Liver (tissue), 9 donors: ENCODE data around the gene SPATS1. TPM values are rescaled to one million over a fixed set of nuclear protein-coding genes. Genes with fewer than 3 reads are reported as not detected.
A peak's percentile ranks its signal among the peaks of the same experiment; 100 is the strongest.
"Not testable (repeated sequence)": the region's sequence is repeated elsewhere in the genome, so short reads cannot be mapped to it uniquely, and the experiment has no call there.

Source experiments
- DNase-seq: peaks from one replicate; pipeline ENCODE4 v3.0.0-alpha.2; 2017; ENCODE audit warnings: low spot score
- H3K27ac ChIP-seq, 2 donors: one replicate each; pipeline ENCODE4 v1.7.0; 2013; ENCODE audit warnings: inconsistent platforms in 2 of 2, low read length in 2 of 2, control low read depth in 1 of 2, low read depth in 1 of 2, mild to moderate bottlenecking in 1 of 2
- H3K27me3 ChIP-seq, 4 donors: one replicate each; pipeline versions ENCODE4 v1.6.1 to v1.7.0; 2013; ENCODE audit warnings: low read length in 3 of 4, inconsistent platforms in 1 of 4, mild to moderate bottlenecking in 1 of 4, moderate library complexity in 1 of 4; ENCODE audit not compliant: control insufficient read depth in 4 of 4, insufficient read depth in 4 of 4
- H3K36me3 ChIP-seq, 4 donors: one replicate each; pipeline versions ENCODE4 v1.6.1 to v1.7.0; 2013; ENCODE audit warnings: low read length in 3 of 4, mild to moderate bottlenecking in 3 of 4, low read depth in 1 of 4, moderate library complexity in 1 of 4; ENCODE audit not compliant: control insufficient read depth in 4 of 4, insufficient read depth in 3 of 4
- H3K4me1 ChIP-seq, 4 donors: one replicate each; pipeline versions ENCODE4 v1.6.1 to v1.7.0; 2013; ENCODE audit warnings: low read length in 3 of 4, mild to moderate bottlenecking in 3 of 4, moderate library complexity in 1 of 4; ENCODE audit not compliant: control insufficient read depth in 4 of 4, insufficient read depth in 4 of 4
- H3K4me3 ChIP-seq, 3 donors: one replicate each; pipeline versions ENCODE4 v1.6.1 to v1.7.0; 2013; ENCODE audit warnings: low read length in 3 of 3, control low read depth in 1 of 3, low read depth in 1 of 3, mild to moderate bottlenecking in 1 of 3
- H3K9ac ChIP-seq, 2 donors: one replicate each; pipeline ENCODE4 v1.7.0; 2013; ENCODE audit warnings: low read length in 2 of 2, mild to moderate bottlenecking in 2 of 2, moderate library complexity in 2 of 2, control low read depth in 1 of 2, low read depth in 1 of 2
- H3K9me3 ChIP-seq, 4 donors: one replicate each; pipeline versions ENCODE4 v1.6.1 to v1.7.0; 2013; ENCODE audit warnings: low read length in 3 of 4; ENCODE audit not compliant: control insufficient read depth in 4 of 4
- ATF3 ChIP-seq: IDR thresholded peaks from 2 replicates; pipeline ENCODE4 v1.6.1; 2016; ENCODE audit warnings: antibody characterized with exemption
- CTCF ChIP-seq: fragments of 150-350 bp; IDR thresholded peaks from 2 replicates; pipeline ENCODE4 v1.5.1; 2017; ENCODE audit warnings: improper control_type of control experiment, low read depth, low read length; ENCODE audit not compliant: missing input control
- EGR1 ChIP-seq, 2 donors: IDR thresholded peaks; 2 replicates each; pipeline ENCODE4 v1.6.1; 2016 to 2018; ENCODE audit warnings: antibody characterized with exemption in 2 of 2, low read depth in 2 of 2
- FOXA1 ChIP-seq: IDR thresholded peaks from 2 replicates; pipeline ENCODE4 v1.6.1; 2016; ENCODE audit warnings: antibody characterized with exemption
- GABPA ChIP-seq, 2 donors: IDR thresholded peaks in 1 of 2; conservative IDR thresholded peaks in 1 of 2; 2 replicates each; pipeline ENCODE4 v1.6.1; 2016; ENCODE audit warnings: antibody characterized with exemption in 2 of 2, mild to moderate bottlenecking in 1 of 2, moderate library complexity in 1 of 2
- HNF4A ChIP-seq, 2 donors: conservative IDR thresholded peaks; 2 replicates each; pipeline ENCODE4 v1.6.1; 2016; ENCODE audit warnings: antibody characterized with exemption in 2 of 2, mild to moderate bottlenecking in 2 of 2
- HNF4G ChIP-seq: IDR thresholded peaks from 2 replicates; pipeline ENCODE4 v1.6.1; 2016; ENCODE audit warnings: antibody characterized with exemption
- MAX ChIP-seq: IDR thresholded peaks from 2 replicates; pipeline ENCODE4 v1.6.1; 2016; ENCODE audit warnings: antibody characterized with exemption
- NR2F2 ChIP-seq: IDR thresholded peaks from 2 replicates; pipeline ENCODE4 v1.6.1; 2016; ENCODE audit warnings: antibody characterized with exemption
- RAD21 ChIP-seq, 2 donors: IDR thresholded peaks; 2 replicates each; pipeline ENCODE4 v1.6.1; 2016; ENCODE audit warnings: antibody characterized with exemption in 2 of 2, mild to moderate bottlenecking in 2 of 2
- REST ChIP-seq: IDR thresholded peaks from 2 replicates; pipeline ENCODE4 v1.6.1; 2016; ENCODE audit warnings: antibody characterized with exemption, mild to moderate bottlenecking
- SP1 ChIP-seq: IDR thresholded peaks from 2 replicates; pipeline ENCODE4 v1.6.1; 2018; ENCODE audit warnings: antibody characterized with exemption, mild to moderate bottlenecking
- TAF1 ChIP-seq: conservative IDR thresholded peaks from 2 replicates; pipeline ENCODE4 v1.6.1; 2016; ENCODE audit warnings: antibody characterized with exemption, mild to moderate bottlenecking
- YY1 ChIP-seq: IDR thresholded peaks from 2 replicates; pipeline ENCODE4 v1.6.1; 2016; ENCODE audit warnings: antibody characterized with exemption, mild to moderate bottlenecking
- ZBTB33 ChIP-seq: IDR thresholded peaks from 2 replicates; pipeline ENCODE4 v1.6.1; 2016; ENCODE audit warnings: antibody characterized with exemption
- WGBS: extraction: QIAGEN DNeasy Blood & Tissue Kit; methylation state at CpG from one replicate; pipeline ENCODE4 v1.1.7; 2013; 5-methylcytosine and 5-hydroxymethylcytosine counted together
- polyA plus RNA-seq, 2 donors: library from polyadenylated mRNA; stranded (reverse) in 1 of 2; unstranded in 1 of 2; fragments of 200-250 nt in 1 of 2; fragments of >200 nt in 1 of 2; fragmentation: Nextera tagmentation in 1 of 2; extraction: Ambion mirVana in 1 of 2; gene quantifications; one replicate each; pipeline versions ENCODE4 v1.2.1 to v1.2.3, GENCODE V29; 2013 to 2015
- total RNA-seq, 2 donors: library from RNA; depleted of rRNA; stranded (reverse); fragments of >200 nt; gene quantifications; one replicate each; pipeline ENCODE4 v1.2.3, GENCODE V29; 2014
- donor health status: healthy.
- donor health status: healthy.
- donor health status: healthy.
- donor health status: healthy.
- donor health status: healthy.

SPATS1 gene
- total and polyA plus RNA-seq, 4 donors, result not detected

GRCh38 chr6:44312901-44313788 lies 29.3 kb upstream of the SPATS1 start, which contains the start of gene AARS2 (continued):
- TF ChIP-seq SP1, result no peak
- TF ChIP-seq EGR1 (IDR thresholded peaks at IDR 0.05; ENCODE audit: low read depth in 2 of 2), result no peak
- no peak for TF ChIP-seq HNF4G
- peak; percentile 86 for TF ChIP-seq TAF1
- TF ChIP-seq YY1, result peak; percentile 94
- TF ChIP-seq GABPA (IDR thresholded peaks at IDR 0.05 in 1 of 2, conservative IDR thresholded peaks at IDR 0.05 in 1 of 2), result peak in 1 of 2 donors; percentile 80

GRCh38 chr6:44314657-44315056 lies 27.8 kb upstream of the SPATS1 start:
- H3K27ac ChIP-seq, H3K4me3 ChIP-seq, DNase-seq, H3K9ac ChIP-seq, H3K27me3 ChIP-seq, H3K9me3 ChIP-seq: not testable (repeated sequence)
- 96% methylated on average over 8 of the region's 8 CpGs for WGBS
- peaks cover 4 to 16% (median 8%) of the 10 kb centered on the region in 4 donors for H3K4me1 ChIP-seq
- peaks cover 9 to 17% (median 13%) of the 10 kb centered on the region in 4 donors for H3K36me3 ChIP-seq

- WGBS, result 86% methylated on average over 3 of the region's 3 CpGs
Observed at GRCh38 chr6:44315516-44315915, 26.9 kb upstream of the SPATS1 start.

GRCh38 chr6:44315951-44316350 lies 26.5 kb upstream of the SPATS1 start:
- 71% methylated on average over 5 of the region's 5 CpGs for WGBS
- Histone ChIP-seq H3K4me1 (peaks cover 4 to 16% (median 8%) of the 10 kb centered on the region in 4 donors), H3K27me3 (no peaks in the 10 kb centered on the region), H3K9me3 (no peaks in the 10 kb centered on the region), H3K36me3 (peaks cover 2 to 5% (median 4%) of the 10 kb centered on the region in 4 donors), H3K9ac (no peak overlapping the region), H3K4me3 (no peak overlapping the region), H3K27ac (no peak overlapping the region)
- DNase-seq, result no peak
- TF ChIP-seq TAF1 (no peak), YY1 (no peak), ATF3 (no peak), EGR1 (IDR thresholded peaks at IDR 0.05; ENCODE audit: low read depth in 2 of 2) (no peak), ZBTB33 (no peak), HNF4G (no peak), REST (no peak), NR2F2 (no peak), MAX (no peak), FOXA1 (no peak), HNF4A (conservative IDR thresholded peaks at IDR 0.05) (no peak), CTCF (no peak), RAD21 (IDR thresholded peaks at IDR 0.05) (no peak)

More at GRCh38 chr6:44315516-44315915, 26.9 kb upstream of the SPATS1 start:
- Histone ChIP-seq H3K9me3 (no peaks in the 10 kb centered on the region), H3K27me3 (no peaks in the 10 kb centered on the region), H3K36me3 (peaks cover 4 to 9% (median 7%) of the 10 kb centered on the region in 4 donors), H3K4me1 (peaks cover 4 to 16% (median 8%) of the 10 kb centered on the region in 4 donors), H3K4me3 (no peak overlapping the region), H3K27ac (no peak overlapping the region), H3K9ac (no peak overlapping the region)
- TF ChIP-seq FOXA1 (no peak), ATF3 (no peak)
- DNase-seq, result no peak
